Fibroblast of skin of right biceps (primary cell): ENCODE measurements around the gene SDF2L1.
"Not testable (repeated sequence)": the region's sequence is repeated elsewhere in the genome, so short reads cannot be mapped to it uniquely, and the experiment has no call there.

Experiments used
- DNase-seq: peaks from one replicate; pipeline ENCODE4 v3.0.0-alpha.2; 2013

The SDF2L1 gene

DNA sequence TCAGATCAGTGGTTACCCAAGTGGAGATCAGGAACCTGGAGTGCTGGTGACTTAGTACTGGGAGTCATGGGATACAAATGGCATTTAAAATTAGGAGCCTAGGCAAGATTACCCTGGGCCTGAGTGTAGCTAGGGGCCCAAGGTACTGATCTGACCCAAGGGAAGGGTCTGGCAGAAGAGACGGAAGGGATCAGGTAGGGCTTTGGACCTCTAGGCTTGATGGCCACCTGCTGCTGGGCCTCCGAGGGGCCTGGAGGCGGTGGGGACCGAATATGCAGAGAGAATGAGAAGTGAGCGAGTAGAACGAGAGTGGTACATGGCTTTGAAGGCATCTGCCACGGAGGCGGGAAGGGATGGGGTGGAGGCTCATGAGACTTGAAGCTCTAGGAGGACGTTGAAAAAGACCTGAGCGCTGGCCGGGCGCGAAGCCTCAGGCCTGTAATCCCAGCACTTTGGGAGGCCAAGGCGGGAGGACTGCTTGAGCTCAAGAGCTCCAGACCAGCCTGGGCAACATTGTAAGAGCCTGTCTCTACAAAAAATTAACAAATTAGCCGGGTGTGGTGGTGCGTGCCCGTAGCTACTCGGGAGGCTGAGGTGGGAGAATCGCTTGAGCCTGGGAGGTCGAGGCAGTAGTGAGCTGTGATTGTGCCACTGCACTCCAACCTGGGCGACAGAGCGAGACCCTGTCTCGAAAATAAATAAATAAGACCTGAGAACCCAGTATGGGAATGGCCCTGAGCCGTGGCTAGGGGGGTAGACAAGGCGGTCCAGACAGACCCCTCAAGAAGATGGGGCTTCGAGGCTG lies 23.1 kb downstream of the SDF2L1 start:
- DNase-seq: no peak

DNA sequence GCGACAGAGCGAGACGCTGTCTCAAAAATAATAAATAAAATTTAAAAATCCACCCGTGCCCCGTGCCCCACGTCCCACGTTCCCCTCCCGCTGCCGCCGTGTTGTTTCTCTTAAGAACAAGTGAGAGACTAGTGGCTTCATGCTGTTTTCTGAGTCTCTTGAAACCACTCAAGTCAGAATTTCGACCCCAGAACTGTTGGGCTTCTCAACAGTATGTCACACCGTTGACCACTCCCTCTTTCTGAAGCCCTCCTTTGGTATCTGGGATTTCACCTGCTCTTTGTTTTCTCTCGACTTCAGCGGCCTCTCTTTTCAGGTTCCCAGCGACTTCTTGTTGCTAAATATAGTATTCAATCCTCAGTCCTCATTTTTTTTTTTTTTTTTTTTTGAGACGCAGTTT lies 24.7 kb downstream of the SDF2L1 start:
- no peak for DNase-seq

DNA sequence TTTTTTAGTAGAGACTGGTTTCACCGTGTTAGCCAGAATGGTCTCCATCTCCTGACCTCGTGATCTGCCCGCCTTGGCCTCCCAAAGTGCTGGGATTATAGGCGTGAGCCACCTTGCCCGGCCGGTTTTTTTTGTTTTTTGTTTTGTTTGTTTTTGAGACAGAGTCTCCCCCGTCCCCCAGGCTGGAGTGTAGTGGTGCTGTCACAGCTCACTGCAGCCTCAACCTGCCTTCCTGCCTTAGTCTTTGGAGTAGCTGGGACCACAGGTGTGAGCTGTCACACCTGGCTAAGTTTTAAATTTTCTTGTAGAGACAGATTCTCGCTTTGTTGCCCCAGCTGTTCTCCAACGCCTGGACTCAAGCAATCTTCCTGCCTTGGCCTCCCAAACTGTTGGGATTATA lies 26.9 kb downstream of the SDF2L1 start:
- DNase-seq: no peak

DNA sequence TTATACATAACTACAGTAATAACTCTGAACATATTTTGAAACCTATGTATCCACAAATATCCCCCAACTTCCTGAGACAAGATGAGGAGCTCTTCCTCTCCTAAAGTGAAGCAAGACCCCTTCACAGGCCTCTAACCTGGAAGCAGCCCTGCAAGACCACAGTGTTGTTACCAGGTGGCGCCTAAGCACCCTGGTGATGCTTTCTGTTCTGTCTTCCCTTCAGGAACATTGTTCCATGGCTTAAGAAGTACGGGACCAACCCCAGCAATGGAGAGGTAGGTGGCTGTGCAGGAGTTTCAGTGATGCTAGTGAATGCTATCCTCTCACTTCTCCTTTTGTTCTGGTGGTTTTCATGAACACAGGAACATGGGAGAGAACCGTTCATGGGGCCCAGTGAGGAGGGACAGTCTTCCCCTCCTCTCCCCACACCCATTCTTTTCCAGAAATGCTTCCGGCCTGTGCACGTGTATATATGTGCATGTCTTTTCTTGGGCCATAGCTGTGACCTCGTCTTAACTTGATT lies 30.1 kb downstream of the SDF2L1 start:
- no peak for DNase-seq

DNA sequence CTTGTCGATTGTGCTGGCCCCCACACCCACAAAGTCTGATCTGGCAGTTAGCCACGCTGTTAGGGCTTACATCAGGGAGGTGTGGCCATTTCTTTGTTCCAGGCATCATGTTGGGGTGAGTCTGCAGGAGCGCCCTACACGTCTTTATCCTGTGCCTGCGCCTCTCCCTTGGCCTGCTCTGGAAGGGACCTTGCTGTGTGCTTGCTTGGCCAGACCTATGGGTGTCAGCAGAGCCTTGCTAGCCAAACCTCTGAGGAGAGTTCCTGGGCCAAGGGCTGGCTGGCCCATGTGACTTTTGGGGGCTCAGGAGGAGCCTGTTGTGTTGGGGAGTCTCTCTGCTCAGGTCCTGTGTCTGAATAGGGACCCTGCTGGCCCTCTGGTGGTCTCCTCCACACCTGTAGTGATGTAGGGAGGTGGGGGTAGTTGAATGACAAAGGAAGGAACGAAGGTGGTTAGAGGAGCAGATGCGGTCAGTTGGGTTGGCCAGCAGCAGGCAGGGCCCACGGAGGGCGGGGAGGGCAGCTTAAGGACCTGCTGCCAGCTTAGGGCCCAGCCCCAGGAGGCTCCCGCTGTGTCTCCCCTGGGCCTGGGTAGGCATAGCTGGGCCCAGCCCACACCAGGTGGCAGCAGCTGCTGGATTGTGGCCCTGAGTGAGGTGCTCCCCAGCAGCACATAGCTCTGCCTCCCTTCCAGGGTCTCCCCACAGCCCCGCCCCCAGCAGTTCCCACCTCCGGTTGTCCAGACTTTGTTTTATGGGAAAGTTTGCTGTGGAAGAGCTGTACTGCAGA lies 31.6 kb downstream of the SDF2L1 start:
- DNase-seq: no peak

DNA sequence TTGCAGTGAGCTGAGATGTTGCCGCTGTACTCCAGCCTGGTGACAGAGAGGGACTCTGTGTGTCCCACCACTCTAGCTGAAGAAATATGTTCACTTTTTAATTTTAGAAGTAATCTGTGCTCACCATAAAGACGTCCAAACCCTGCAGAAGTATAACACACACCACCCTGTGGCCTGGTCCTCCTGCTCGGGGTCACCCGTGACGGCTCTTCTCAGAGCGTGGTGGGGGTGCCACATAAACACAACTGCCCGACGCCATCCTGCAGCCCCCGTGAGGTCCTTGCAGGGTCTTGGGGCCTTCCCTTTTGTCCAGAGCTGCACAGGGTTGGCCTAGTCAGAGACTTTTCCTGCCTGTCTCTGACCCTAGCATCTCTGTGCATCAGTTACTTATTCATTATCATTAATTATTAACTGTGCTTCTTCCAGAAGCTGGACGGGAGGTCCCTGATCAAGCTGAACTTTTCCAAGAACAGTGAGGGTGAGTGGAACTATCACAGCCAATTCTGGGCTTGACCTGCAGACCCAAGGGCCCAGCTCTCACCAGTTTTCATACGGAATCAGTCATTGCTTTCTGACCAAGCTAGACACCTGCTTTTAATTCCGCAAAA lies 32.6 kb downstream of the SDF2L1 start:
- no peak for DNase-seq

DNA sequence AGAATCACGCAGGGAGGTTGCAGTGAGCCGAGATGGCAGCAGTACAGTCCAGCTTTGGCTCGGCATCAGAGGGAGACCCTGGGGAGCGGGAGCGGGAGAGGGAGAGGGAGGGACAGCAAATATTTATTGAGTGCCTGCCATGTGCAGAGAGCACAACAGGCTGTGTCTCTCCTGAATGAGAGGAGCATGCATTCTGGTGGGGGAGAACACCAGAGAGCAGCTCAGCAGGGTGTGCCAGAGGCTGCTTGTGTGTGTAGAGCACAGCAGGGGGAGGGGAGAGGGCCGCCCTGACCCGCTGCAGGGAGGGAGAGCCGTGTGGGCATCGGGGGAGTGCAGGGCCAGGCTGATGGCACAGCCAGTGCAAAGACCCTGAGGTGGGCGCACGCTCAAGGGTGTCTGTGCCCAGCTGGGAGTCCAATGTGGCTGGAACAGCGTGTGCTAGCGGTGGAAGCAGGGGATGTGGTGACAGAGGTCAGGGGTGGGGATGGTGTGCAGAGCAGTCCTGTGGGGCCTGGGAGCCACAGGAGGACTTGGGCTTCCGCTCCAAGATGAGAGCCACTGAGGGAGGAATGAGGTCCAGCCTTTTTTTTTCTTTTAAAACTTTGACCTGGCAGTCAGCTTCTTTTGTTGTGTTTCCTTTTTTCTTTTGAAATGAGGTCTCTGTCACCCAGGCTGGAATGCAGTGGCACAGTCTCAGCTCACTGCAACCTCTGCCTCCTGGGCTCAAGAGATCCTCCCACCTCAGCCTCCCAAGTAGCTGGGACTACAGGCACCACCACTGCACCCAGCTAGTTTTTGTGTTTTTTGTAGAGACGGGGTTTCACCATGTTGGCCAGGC lies 35.7 kb downstream of the SDF2L1 start:
- DNase-seq: no peak

DNA sequence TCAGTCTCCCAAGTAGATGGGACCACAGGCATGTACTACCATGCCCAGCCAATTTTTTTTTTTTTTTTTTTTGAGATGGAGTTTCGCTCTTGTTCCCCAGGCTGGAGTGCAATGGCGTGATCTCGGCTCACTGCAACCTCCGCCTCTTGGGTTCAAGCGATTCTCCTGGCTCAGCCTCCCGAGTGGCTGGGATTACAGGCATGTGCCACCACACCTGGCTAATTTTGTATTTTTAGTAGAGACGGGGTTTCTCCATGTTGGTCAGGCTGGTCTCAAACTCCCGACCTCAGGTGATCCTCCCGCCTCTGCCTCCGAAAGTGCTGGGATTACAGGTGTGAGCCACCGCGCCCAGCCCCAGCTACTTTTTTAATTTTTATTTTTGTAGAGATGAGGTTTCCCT lies 36.7 kb downstream of the SDF2L1 start:
- not testable (repeated sequence) for DNase-seq

DNA sequence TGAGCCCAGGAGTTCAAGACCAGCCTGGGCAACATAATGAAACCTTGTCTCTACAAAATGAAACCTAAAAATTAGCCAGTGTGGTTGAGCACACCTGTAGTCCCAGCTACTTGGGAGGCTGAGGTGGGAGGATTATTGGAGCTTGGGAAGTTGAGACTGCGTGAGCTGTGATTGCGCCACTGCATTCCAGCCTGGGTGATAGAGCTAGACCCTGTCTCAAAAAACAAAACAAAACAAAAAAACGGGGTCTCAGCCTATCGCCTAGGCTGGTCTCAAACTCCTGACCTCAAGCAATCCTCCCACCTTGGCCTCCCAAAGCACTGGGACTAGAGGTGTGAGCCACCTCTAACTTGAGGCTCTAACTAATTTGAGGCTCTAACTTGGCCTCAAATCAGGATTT lies 37.3 kb downstream of the SDF2L1 start:
- DNase-seq: no peak

DNA sequence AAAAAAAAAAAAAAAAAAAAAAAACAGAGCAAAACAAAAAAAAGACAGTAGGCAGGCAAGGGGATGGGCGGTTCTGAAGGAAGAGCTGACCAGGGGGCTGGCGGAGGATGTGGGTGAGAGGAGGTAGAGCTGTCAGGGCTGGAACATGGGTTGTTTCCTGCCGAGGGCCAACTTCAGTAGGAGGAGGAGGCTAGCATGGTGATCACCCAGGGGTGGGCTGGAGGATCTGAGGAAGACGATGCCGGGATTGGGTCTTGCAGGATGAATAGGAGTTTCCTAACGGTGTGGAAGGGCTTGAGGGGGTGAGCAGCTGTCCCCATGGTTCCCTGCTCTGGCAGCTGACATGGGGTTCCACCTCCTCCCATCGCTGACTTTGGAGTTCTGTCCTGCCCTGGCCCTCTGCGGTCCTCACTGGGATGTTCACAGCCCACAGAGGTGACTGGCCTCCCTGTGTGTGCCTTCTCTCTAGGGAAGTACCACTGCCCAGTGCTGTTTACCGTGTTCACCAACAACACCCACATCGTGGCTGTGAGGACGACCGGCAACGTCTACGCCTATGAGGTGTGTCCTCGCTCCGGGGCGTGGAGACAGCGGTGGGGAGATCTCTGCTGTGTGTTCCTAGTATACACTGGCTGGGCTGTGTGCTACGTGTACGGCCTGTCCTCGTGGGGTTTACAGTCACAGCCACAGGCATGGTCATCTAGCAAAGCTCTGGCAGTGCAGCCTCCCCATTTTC lies 38.9 kb downstream of the SDF2L1 start:
- no peak for DNase-seq

DNA sequence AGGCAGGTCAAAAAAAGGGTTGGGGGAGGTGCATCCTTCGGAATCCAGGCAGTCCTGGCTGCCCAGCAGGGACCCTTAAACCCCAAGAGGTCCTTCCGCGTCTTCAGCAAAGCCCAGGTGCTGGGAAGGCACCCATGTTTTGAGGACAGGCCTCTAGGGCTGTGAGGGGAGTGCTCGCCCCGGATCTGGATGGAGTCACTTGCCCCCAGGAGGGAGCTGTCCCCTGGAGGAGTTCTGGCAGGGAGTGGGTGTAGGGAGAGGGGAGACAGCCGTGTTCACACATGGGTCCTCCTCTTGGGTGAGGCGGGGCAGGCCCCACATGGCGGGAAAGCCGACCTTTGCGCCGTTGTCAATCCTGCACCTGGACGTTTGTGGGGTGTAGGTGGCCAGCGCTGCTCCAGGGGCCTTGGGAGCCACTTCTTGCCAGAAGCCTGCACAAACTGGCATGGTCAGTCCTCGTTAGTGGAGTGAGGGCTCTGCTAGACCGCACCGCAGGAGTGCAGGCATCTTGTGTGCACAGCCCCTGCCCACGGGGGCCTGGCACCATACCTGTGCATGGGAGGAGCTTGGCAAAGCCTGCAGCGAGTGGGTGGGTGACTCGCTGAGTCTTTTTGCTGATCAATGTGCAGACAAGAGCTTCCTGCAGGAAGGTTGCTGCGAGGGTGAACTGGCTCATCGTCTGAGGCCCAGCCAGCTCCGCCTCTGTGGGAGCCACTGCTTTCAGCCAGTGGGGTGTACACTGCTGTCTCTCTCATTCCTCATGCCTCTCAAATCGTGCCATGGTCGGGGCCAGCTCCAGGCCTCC lies 39.7 kb downstream of the SDF2L1 start:
- no peak for DNase-seq

DNA sequence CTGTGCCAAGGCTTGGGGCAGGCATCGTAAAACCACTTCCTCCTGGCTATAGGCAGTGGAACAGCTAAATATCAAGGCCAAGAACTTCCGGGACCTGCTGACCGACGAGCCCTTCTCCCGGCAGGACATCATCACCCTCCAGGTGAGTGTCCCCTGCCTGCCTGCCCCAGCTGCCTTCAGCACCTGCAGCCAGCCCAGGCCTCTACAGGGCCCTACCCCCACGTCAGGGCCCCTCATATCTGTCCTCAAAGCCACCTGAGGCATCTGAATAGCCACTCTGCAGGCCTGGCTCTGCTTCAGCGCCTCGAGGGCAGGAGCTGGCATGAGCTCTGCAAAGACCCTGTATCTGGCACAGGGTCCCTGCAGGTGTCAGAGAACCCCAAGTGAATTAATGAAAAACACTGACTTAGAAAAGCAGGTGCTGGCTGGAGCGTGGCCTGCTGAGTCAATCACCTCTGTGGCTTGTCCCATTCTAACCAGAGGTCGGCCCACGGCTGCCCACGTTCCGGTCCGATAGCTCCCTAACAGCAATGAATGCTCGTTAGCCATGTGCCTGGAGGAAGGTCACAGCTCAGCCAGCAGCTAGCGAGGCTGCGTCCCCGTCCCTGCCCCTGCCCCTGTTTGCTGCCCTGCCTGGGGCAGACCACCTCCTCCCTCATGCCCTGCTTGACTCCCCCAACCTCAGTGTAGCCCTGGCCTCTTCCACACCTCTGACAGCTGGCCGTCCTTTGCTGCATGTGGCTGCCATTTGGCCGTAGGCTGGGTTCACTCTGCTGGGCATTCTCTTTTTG lies 40.5 kb downstream of the SDF2L1 start:
- DNase-seq: no peak

DNA sequence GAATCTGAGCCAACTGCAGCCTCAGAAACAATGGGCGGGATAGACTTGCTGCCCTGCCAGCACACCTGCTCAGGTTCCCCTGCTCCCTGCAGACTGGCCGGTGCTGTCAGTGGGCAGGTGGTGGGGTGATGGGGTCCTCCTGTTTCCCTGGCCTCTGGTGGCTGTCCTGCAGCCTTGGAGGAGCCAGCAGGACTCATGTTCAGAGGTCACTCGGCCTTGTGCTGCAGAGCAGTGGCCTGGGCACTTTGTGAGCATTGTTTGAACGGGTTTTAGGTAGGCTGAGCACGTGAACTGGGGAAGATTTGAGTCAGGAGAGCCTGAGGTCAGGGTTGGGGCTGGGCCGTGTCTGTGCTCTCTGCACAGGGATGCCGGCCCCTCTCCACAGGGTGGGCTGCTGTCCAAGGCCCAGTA lies 41.3 kb downstream of the SDF2L1 start:
- no peak for DNase-seq

DNA sequence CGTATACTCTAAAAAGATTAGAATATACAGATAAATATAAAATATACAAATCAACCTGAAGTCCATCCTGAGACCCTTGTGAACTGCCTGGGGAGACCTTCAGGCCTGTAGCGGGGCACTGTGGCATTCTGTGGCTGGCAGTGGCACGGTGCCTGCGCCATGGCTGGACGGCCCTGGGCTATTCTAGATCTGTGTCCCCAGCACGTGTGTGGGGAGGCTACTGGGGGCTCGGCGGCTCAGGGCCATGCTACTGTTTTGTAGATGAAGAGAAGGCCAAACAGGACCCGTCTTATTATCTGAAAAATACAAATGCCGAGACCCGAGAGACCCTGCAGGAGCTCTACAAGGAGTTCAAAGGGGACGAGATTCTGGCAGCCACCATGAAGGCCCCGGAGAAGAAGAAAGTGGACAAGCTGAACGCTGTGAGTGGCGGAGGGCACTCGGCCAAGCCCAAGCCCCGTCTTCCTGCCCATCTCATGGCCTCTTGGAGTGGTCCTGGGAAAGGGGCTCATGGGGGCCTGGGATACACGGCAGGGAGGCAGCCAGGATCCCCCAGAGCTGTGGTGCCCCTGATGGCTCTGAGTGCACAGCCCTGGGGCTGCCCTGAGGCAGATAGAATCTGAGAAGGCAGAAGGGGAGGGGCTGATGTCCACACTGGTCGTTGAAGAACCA lies 42.5 kb downstream of the SDF2L1 start:
- DNase-seq: no peak

DNA sequence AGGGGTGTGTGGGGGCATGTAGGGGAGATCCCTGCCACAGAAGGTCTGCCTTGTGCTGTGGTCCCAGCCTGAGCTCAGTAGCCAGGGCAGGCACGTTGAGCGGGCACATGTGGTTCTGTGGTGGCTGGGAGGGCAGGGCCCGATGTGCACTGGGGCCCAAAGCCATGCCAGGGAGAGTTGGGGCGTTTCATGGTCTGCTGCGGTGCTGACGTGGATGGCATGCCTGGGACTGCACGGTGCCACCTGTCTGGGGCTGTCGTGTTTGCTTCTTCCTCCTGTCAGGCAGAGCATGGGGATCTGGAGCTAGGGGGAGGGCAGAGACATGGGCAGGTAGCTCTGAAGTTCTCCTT lies 43.0 kb downstream of the SDF2L1 start:
- no peak for DNase-seq

DNA sequence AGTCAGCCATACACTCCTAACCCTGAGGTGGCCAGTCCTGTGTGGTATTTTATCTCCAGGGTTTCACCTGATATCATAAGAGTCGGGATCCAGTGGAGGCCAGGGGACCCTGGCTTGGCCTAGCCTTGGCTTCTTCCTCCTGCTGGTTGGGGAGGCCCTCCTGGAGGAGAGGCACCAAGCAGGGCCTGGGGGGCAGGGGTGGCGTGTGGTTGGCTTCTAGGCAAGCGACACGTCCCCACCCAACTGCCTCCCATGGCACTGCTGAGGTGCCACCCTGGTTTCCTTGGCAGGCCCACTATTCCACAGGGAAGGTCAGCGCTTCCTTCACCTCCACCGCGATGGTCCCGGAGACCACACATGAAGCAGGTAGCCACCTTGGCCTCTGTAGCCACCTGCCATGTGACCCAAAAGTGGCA lies 44.1 kb downstream of the SDF2L1 start:
- DNase-seq: no peak

DNA sequence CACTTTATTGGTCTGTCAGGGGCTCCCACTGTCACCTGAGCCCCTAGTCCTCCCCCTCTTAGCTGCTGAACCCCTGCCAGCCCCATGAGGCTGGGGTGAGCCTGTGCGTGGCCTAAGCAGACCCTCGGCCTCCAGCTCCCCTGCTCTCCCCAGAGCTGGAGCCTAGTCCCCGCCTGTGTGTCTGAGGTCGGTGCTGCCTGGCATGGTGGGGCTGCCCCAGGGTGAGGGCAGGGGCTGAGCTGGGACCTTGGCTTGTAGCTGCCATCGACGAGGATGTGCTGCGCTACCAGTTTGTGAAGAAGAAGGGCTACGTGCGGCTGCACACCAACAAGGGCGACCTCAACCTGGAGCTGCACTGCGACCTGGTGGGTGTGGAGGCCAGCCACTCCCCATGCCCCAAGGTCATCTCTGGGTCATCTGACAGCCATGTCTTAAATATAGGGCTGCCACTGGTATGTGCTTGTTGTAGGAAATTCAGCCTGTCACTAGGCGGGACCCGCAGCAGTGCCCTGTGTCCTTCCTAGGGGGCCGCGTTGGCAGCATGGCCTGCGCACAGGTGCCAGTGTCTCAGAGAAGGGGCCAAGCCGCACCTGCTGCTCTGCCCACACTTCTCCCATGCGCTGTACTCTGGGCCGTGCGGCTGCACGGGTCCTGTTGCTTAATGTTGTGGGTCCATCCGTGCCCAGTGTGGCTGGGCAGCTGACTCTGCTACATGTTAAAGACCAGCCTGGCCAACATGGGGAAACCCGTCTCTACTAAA lies 44.7 kb downstream of the SDF2L1 start:
- DNase-seq: no peak

DNA sequence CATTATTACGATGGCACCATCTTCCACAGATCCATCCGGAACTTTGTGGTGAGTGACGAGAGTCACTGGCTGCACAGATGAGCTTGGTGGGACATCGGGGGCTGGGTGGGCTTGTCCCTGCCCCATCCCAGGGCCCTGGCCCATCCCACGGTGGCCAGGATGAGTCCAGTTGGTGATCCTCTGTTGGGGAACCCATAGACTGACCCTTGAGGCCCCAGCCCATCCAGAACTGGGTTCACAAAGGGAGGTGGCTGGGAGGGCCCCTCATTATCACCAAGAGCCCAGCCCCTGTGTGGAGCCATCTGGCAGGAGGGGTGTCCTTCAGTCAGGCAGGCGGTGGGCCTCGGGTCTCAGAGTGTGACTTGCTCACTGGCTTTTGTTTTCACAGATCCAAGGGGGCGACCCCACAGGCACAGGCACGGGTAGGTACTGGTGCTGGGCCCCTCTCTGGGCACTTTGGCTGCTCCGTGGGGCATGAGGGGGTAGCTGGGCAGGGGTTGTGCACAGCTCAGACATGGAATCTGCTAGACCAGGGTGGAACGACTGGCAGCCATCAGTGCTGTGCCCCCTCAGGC lies 45.7 kb downstream of the SDF2L1 start:
- no peak for DNase-seq

DNA sequence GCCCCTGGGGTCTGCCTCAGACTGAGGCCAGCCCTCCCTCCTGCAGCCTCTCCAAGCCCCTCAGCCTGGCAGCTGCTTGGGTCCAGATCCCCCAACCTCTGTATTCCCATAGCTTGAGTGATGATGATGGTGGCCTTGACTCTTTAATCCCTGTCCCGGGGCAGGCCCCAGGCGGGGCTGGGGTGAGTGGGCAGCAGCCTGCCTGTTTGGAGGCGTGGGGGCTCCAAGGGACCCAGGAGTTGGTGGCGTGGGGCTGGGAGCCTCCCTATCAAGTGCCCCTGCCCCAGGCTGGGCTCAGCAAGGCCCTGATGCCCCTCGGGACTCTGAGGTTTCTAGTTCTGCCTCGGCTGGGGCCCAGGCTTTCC lies 46.2 kb downstream of the SDF2L1 start:
- no peak for DNase-seq
